Coronary artery (tissue), 2 donors: ENCODE results near the gene CHRM3.

Experiments used
- DNase-seq: peaks from one replicate; pipeline ENCODE4 v3.0.0-alpha.2; 2017; ENCODE audit warnings: low spot score
- H3K27ac ChIP-seq, 2 donors: fragments of 200-600 bp; sonication (generic); one replicate each; pipeline ENCODE4 v1.5.1; 2016 to 2019
- H3K4me3 ChIP-seq: fragments of 200-600 bp; sonication (generic); 2 replicates; pipeline ENCODE4 v1.5.1; 2016; ENCODE audit warnings: mild to moderate bottlenecking, moderate library complexity
- TF ChIP-seq, protein P1 (sequence below): fragments of 200-600 bp; sonication (generic); IDR thresholded peaks from one replicate; pipeline ENCODE4 v1.5.1; 2019; ENCODE audit warnings: antibody characterized with exemption

The CHRM3 gene

DNA sequence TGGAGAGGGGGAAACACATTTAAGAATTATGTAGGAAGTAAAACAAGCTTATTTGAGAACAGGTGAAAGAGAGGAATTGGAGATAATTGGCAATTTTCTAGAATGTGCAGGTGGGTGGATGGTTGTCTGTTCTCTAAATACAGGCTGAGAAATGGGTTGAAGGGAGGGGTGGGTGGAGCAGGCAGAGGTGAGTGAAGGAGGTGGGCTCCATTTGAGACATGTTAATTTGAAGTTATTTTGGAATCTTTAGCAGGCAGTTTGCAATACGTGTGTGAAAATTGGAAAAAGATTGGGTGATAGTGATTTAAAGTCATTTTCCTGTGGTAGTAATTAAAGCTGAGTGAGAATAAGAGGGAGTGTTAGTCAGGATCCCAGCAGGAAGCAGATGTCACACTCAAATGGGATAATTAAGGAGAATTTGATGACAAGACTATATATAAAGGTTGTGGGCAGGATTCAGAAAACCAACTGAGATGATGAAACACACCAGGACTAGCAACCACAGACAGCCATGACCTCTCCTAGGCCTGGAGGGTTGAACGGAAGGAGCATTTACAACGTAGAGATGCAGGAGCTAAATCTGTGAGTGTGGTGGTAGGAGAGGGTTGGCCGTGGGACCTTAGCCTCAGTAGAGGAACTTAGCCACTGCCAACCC, 40.6 kb downstream of the CHRM3 start:
- no peak for DNase-seq
- H3K27ac ChIP-seq = no peak overlapping the region
- no peak overlapping the region for H3K4me3 ChIP-seq
- TF ChIP-seq, protein P1, sequence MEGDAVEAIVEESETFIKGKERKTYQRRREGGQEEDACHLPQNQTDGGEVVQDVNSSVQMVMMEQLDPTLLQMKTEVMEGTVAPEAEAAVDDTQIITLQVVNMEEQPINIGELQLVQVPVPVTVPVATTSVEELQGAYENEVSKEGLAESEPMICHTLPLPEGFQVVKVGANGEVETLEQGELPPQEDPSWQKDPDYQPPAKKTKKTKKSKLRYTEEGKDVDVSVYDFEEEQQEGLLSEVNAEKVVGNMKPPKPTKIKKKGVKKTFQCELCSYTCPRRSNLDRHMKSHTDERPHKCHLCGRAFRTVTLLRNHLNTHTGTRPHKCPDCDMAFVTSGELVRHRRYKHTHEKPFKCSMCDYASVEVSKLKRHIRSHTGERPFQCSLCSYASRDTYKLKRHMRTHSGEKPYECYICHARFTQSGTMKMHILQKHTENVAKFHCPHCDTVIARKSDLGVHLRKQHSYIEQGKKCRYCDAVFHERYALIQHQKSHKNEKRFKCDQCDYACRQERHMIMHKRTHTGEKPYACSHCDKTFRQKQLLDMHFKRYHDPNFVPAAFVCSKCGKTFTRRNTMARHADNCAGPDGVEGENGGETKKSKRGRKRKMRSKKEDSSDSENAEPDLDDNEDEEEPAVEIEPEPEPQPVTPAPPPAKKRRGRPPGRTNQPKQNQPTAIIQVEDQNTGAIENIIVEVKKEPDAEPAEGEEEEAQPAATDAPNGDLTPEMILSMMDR = no peak

DNA sequence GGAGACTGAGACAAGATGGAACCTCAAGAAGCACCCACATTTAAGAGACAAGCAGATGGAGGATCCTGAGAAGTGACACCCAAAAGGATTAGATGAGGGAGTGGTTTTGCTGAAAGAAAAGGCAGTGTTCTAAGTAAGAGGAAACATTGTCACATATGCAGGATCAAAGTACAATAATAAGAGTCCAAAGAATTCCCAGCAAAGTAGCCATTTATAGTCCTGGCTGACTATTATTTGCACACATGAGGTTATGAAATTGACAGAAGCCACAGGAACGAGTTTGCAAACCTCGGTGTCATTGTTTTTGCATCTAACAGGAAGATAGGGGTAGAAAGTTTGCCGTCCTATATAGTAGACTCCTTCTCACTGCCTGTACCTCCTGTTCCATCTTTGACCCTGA, 41.3 kb downstream of the CHRM3 start:
- DNase-seq = no peak
- no peak overlapping the region for H3K4me3 ChIP-seq
- no peak overlapping the region for H3K27ac ChIP-seq
- TF ChIP-seq, protein P1 = no peak

DNA sequence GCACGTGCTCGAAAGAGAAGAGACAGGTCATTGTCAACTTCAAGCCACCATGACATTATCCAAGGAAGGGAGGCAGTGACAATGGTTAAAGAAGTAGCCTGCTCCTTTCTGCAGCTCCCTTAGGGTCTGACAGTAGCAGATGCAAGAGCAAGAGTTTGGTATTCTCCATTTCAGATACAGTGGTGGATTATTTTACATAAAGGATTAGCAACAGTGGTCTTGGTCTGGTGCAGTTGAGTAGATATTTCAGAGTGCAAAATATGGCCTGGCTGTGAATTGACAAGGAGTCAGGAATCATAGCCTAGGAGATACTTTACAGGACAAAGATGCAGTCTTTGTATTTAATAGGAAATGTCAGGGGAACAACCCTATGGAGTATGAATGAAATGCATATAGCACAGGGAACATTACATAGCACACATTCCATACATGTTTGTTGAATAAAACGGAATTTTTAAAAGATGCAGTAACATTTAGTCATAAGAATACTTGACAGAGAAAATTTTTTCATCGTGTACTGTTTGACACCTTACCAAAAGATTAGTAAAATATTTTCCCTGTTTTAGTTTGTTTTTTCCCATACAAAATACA, 41.8 kb downstream of the CHRM3 start:
- Histone ChIP-seq H3K4me3 (no peak overlapping the region), H3K27ac (no peak overlapping the region)
- TF ChIP-seq, protein P1 = no peak
- DNase-seq = no peak

DNA sequence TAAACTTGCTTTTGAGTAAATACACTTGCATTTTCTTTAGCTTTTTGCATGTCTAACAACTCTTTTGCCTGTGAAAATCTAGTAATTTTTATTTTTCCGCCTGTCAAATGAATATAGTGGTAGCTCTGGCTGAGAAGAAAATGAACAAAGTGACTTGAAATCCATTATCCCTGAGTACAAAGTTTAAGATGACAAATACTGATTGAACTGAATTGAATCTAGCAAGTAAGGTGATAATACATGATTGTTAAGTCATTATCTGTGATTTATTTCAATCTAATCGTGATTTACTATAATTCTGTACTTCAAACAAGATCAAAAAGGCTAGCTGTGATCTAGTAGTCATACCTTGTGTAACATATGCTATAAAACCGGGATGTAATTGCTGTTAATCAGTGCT, 42.8 kb downstream of the CHRM3 start:
- TF ChIP-seq, protein P1 = no peak
- Histone ChIP-seq H3K27ac (no peak overlapping the region), H3K4me3 (no peak overlapping the region)
- DNase-seq = no peak

DNA sequence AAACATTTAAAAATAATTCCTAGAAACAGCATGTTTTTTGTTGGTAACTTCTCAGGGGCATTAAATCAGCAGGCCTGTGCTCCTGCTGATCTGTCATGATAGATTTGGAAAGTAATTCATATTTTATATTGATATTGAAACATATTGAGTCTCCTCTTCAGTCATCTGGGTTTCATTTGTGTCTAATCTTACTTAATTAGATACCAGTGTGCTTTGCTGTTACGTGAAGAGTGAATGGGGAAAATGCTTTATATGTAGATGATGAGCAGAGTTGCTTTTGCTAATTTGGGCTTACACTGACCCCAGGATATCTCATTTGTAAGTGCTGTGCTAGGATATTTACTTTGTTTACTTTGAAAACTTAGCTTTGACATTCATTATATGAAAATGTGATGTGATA, 45.9 kb downstream of the CHRM3 start:
- H3K4me3 ChIP-seq = no peak overlapping the region
- DNase-seq = no peak
- TF ChIP-seq, protein P1 = no peak
- H3K27ac ChIP-seq = no peak overlapping the region

DNA sequence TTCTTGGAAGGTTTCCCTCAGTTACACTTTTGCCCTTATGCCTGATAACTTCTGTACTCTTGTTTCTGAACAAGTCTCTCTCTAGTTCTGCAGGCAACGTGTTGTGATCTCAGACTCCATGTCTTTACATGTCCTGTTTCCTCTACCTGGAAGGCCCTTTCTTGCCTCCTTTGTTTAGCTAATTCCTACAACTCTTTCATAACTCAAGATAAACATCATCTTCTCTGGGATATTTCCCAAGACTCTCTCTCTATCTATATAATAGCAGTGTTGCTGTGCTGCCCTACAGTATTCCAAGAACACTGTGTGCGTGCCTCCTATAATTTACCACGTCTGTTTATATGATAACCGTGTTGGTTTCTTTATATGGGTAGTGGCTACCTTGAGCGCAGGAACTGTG, 47.8 kb downstream of the CHRM3 start:
- TF ChIP-seq, protein P1 = no peak
- DNase-seq = no peak
- Histone ChIP-seq H3K27ac (no peak overlapping the region), H3K4me3 (no peak overlapping the region)
